Thyroid gland (tissue), 4 donors: Measurements from ENCODE around the gene ZBTB44. TPM values are rescaled to one million over a fixed set of nuclear protein-coding genes. Genes with fewer than 3 reads are reported as not detected.

ENCODE experiments used
- DNase-seq, 2 donors: peaks; one replicate each; pipeline ENCODE4 v3.0.0-alpha.2; 2019
- H3K27ac ChIP-seq, 3 donors: fragments of 200-600 bp; sonication (generic); 1 replicate in 2 of 3; 2 replicates in 1 of 3; pipeline ENCODE4 v1.5.1; 2016 to 2019; ENCODE audit warnings: mild to moderate bottlenecking in 1 of 3, moderate library complexity in 1 of 3
- H3K27me3 ChIP-seq: fragments of 200-600 bp; sonication (generic); one replicate; pipeline ENCODE4 v1.5.1; 2019
- H3K36me3 ChIP-seq, 2 donors: fragments of 200-600 bp; sonication (generic); one replicate each; pipeline ENCODE4 v1.5.1; 2016 to 2019
- H3K4me1 ChIP-seq, 2 donors: fragments of 200-600 bp; sonication (generic); one replicate each; pipeline ENCODE4 v1.5.1; 2017 to 2019
- H3K4me3 ChIP-seq, 3 donors: fragments of 200-600 bp; sonication (generic); replicated peaks in 1 of 3; 1 replicate in 2 of 3; 2 replicates in 1 of 3; pipeline ENCODE4 v1.5.1; 2016; ENCODE audit warnings: mild to moderate bottlenecking in 1 of 3
- H3K9me3 ChIP-seq: fragments of 200-600 bp; sonication (generic); one replicate; pipeline ENCODE4 v1.5.1; 2017
- POLR2A ChIP-seq, 2 donors: fragments of 450-650 bp; IDR thresholded peaks; one replicate each; pipeline ENCODE4 v1.6.1; 2017; ENCODE audit warnings: antibody characterized with exemption in 2 of 2, mild to moderate bottlenecking in 2 of 2, moderate library complexity in 1 of 2
- WGBS, 2 donors: methylation state at CpG; one replicate each; pipeline ENCODE4 v1.1.5; 2017; 5-methylcytosine and 5-hydroxymethylcytosine counted together
- intact Hi-C: fragments of 100-400 bp; cut with DNase I; formaldehyde crosslinking; loops from one replicate; pipeline ENCODE4 v1.15.1; 2023
- small RNA-seq: library from RNA; depleted of rRNA; stranded (forward); fragments of <200 nt; gene quantifications from one replicate; pipeline ENCODE3, GENCODE V24; 2016
- total RNA-seq, 4 donors: library from RNA; depleted of rRNA; stranded (reverse); fragments of >200 nt; gene quantifications; one replicate each; pipeline ENCODE4 v1.2.3, GENCODE V29; 2016
- TF ChIP-seq, protein P1 (sequence below), 6 experiments: fragments of 200-600 bp in 3 of 6; fragments of 450-650 bp in 3 of 6; sonication (generic) in 3 of 6; IDR thresholded peaks; one replicate each; pipeline ENCODE4 v1.5.1; 2016 to 2019; ENCODE audit warnings: antibody characterized with exemption in 6 of 6, mild to moderate bottlenecking in 2 of 6, inconsistent platforms in 1 of 6, moderate library complexity in 1 of 6

ZBTB44 gene
- total RNA-seq, 4 donors from 2014 or later, result 57.9 to 85.9 (median 58.8) TPM

DNA sequence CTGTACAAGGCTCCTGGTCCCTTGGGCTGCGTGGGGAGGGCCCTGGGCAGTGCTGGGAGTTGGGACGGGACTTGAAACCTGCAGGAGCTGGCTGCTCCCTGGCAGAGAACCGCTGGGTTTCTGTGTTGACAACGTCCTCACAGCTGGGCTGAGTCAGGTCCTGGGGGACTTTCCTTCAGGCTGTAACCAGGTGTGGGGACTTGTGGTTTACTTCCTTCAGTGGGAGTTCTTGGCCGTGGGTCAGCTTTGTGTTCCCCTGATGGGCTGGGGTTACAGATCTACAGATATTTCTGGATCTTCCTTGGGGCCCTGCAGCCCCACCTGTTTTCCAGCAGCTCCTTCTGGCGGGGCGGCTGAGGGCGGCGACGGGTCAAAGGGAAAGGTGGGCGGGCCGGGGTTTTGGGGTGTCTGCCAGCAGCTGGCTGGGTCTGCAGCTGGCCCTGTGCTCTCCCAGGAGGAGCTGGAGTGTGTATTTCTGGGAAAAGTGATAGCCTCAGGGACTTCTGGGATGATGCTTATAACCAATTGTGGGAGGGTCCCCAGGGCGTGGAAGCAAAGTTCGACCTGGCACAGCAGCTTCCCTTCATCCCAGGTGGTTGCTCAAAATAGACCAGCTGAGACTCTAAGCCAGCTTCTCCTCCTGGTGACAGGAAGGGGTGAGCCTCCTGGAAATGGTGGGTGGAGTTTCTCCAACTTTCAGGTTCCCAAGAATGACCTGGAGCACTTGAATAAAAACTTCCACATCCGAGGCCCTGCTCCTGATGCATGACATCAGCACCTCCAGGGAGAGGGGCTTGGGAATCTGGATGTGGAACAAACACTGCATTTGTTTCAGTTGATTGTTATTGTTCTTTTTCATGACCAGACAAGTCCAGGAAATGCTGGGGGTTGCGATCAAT is 136.0 kb downstream of the ZBTB44 start:
- H3K4me1 ChIP-seq, result peaks cover 44 to 56% of the 10 kb centered on the region in 2 donors
- no peaks in the 10 kb centered on the region for H3K9me3 ChIP-seq
- intact Hi-C loops, result no loop called here
- no peaks in the 10 kb centered on the region for H3K27me3 ChIP-seq
- no peak overlapping the region for H3K4me3 ChIP-seq
- TF ChIP-seq, protein P1, sequence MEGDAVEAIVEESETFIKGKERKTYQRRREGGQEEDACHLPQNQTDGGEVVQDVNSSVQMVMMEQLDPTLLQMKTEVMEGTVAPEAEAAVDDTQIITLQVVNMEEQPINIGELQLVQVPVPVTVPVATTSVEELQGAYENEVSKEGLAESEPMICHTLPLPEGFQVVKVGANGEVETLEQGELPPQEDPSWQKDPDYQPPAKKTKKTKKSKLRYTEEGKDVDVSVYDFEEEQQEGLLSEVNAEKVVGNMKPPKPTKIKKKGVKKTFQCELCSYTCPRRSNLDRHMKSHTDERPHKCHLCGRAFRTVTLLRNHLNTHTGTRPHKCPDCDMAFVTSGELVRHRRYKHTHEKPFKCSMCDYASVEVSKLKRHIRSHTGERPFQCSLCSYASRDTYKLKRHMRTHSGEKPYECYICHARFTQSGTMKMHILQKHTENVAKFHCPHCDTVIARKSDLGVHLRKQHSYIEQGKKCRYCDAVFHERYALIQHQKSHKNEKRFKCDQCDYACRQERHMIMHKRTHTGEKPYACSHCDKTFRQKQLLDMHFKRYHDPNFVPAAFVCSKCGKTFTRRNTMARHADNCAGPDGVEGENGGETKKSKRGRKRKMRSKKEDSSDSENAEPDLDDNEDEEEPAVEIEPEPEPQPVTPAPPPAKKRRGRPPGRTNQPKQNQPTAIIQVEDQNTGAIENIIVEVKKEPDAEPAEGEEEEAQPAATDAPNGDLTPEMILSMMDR (IDR thresholded peaks at IDR 0.05), result no peak
- no peak for TF ChIP-seq POLR2A (IDR thresholded peaks at IDR 0.05)
- DNase-seq, result peak; percentile 36 to 63
- whole genome bisulfite sequencing, 2 donors, result 28 to 40% methylated on average over 6 to 11 of the region's 16 CpGs
- H3K27ac ChIP-seq, result peak overlapping the region; percentile 80 to 95 (median 90)
- no peaks in the 10 kb centered on the region for H3K36me3 ChIP-seq

DNA sequence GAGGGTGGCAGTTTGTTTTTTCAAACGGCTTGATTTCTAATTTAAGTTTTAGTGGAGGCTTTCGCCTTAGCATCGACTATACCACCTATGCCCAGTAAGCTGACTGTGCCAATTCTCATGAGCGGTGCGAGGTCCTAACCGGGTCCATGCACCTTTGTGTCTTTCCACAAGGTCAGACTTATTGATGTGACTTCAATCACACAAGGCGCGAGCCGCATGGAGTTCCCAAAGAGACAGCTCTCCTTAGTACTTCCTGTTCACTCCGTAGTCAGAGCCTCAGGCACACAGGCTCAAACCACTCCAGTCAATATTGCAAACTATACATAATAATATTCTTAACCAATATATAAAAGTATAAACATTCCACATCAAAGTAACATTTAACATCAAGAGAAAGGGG is 136.9 kb downstream of the ZBTB44 start:
- no peak for DNase-seq
- Histone ChIP-seq H3K36me3 (no peaks in the 10 kb centered on the region), H3K27ac (peak overlapping the region; percentile 80 to 95 (median 90)), H3K4me3 (no peak overlapping the region), H3K4me1 (peaks cover 44 to 56% of the 10 kb centered on the region in 2 donors), H3K9me3 (no peaks in the 10 kb centered on the region), H3K27me3 (no peaks in the 10 kb centered on the region)
- intact Hi-C loops, result no loop called here
- 80 to 81% methylated on average over 10 of the region's 10 CpGs for WGBS, 2 donors
- TF ChIP-seq, protein P1 (IDR thresholded peaks at IDR 0.05), result no peak
- no peak for TF ChIP-seq POLR2A (IDR thresholded peaks at IDR 0.05)

Small RNA genes within 50 kb of the gene (small RNA-seq; reads per million reads assigned to genes)
- not detected for gene RN7SL778P

Other genes with a start within 250 kb of the ZBTB44 start
- 1,000 to 10,000 TPM in 1 of 4 donors, 100 to 1,000 TPM in 3; 782 to 1,078 (median 902) TPM for gene APLP2, start 245.0 kb downstream of the ZBTB44 start, total RNA-seq
- 100 to 1,000 TPM in 2 of 4 donors, 10 to 100 TPM in 2; 53.3 to 102 (median 90.7) TPM for gene ST14, start 155.1 kb downstream of the ZBTB44 start, total RNA-seq
- gene ADAMTS8, start 113.7 kb upstream of the ZBTB44 start, total RNA-seq, result under 1 TPM in 2 of 4 donors, not detected in 2; 0.38 to 0.56 TPM
- gene ADAMTS15, start 133.7 kb upstream of the ZBTB44 start, total RNA-seq, result 10 to 100 TPM; 11.2 to 29.2 (median 23.5) TPM